NT2/D1 (cell line): ENCODE results near the gene FCMR.

Source experiments
- SUZ12 ChIP-seq: IDR thresholded peaks from 2 replicates; pipeline ENCODE4 v1.6.1; 2011; ENCODE audit not compliant: insufficient read length, insufficient read depth; ENCODE audit errors: extremely low read depth
- ZNF274 ChIP-seq: IDR thresholded peaks from 2 replicates; pipeline ENCODE4 v1.6.1; 2011; ENCODE audit warnings: mild to moderate bottlenecking, low read depth, low read length

DNA sequence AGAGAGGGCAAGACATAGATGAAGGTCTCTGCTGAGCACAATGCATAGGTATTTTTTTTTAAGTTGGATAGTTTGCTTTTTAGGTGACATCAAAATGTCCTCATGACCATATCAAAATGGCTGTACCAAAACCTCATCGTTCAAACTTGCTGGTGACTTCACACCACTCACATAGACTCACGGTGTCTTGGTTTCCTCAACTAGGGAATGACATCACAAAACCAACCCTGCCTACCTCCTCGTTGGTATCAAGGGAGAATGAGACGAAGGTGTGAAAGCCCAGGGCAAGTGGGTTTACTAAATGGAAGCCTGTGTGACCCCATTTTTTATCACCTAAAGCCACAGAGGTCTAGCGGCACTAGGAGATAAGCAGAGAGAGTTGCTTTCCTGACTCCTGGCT lies 23.0 kb upstream of the FCMR start:
- no peak for TF ChIP-seq ZNF274
- no peak for TF ChIP-seq SUZ12
